ENCODE data around the gene WDR13. TPM values are rescaled to one million over a fixed set of nuclear protein-coding genes. Genes with fewer than 3 reads are reported as not detected.

The WDR13 gene
- total RNA-seq, 1 experiment from 2014 or later, result 138 TPM

DNA sequence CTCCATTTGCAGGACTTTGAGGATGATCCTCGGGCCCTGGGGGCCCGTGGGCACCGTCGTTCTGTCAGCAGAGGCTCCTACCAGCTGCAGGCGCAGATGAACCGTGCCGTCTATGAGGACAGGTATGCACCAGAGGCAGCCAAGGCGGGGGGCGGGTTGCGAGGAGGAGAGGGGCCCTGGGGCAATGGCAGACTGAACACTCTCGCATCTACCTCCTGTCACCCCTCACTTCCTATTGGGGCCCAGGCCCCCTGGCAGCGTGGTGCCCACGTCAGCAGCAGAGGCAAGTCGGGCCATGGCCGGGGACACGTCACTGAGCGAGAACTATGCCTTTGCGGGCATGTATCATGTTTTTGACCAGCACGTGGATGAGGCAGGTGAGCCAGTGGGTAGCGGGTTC lies 2.0 kb downstream of the WDR13 start:
- DNase-seq (ENCODE audit: unreplicated experiment), result no peak
- no peak overlapping the region for H3K4me3 Mint-ChIP-seq (ENCODE audit: unreplicated experiment)
- TF ChIP-seq, protein P1, sequence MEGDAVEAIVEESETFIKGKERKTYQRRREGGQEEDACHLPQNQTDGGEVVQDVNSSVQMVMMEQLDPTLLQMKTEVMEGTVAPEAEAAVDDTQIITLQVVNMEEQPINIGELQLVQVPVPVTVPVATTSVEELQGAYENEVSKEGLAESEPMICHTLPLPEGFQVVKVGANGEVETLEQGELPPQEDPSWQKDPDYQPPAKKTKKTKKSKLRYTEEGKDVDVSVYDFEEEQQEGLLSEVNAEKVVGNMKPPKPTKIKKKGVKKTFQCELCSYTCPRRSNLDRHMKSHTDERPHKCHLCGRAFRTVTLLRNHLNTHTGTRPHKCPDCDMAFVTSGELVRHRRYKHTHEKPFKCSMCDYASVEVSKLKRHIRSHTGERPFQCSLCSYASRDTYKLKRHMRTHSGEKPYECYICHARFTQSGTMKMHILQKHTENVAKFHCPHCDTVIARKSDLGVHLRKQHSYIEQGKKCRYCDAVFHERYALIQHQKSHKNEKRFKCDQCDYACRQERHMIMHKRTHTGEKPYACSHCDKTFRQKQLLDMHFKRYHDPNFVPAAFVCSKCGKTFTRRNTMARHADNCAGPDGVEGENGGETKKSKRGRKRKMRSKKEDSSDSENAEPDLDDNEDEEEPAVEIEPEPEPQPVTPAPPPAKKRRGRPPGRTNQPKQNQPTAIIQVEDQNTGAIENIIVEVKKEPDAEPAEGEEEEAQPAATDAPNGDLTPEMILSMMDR (IDR thresholded peaks at IDR 0.05; ENCODE audit: unreplicated experiment), result no peak
- no TSS peak for BruUV-seq (replicated peaks)
- H3K27ac Mint-ChIP-seq (ENCODE audit: low read depth, unreplicated experiment), result no peak overlapping the region
- H3K27me3 Mint-ChIP-seq (ENCODE audit: insufficient read depth, unreplicated experiment), result no peaks in the 10 kb centered on the region
- no peaks in the 10 kb centered on the region for H3K4me1 Mint-ChIP-seq (ENCODE audit: insufficient read depth, unreplicated experiment)
- ChIA-PET POLR2A (no interaction called here), CTCF (no interaction called here)
- intact Hi-C loops (cut with micrococcal nuclease), result no loop called here
- no peaks in the 10 kb centered on the region for H3K9me3 Mint-ChIP-seq (ENCODE audit: unreplicated experiment)
- H3K36me3 Mint-ChIP-seq (ENCODE audit: insufficient read depth, unreplicated experiment), result peaks cover 40% of the 10 kb centered on the region

DNA sequence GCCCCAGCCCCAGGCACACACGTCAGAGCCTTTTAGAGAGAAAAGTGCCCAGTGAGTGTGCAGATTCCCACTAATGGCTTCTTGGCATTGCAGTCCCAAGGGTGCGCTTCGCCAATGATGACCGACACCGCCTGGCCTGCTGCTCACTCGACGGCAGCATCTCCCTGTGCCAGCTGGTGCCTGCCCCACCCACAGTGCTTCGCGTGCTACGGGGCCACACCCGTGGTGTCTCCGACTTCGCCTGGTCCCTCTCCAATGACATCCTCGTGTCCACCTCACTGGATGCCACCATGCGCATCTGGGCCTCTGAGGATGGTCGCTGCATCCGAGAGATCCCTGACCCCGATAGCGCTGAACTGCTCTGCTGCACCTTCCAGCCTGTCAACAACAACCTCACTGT lies 2.9 kb downstream of the WDR13 start:
- Mint-ChIP-seq H3K4me3 (ENCODE audit: unreplicated experiment) (no peak overlapping the region), H3K27ac (ENCODE audit: low read depth, unreplicated experiment) (no peak overlapping the region), H3K4me1 (ENCODE audit: insufficient read depth, unreplicated experiment) (no peaks in the 10 kb centered on the region), H3K9me3 (ENCODE audit: unreplicated experiment) (no peaks in the 10 kb centered on the region), H3K36me3 (ENCODE audit: insufficient read depth, unreplicated experiment) (peaks cover 47% of the 10 kb centered on the region), H3K27me3 (ENCODE audit: insufficient read depth, unreplicated experiment) (no peaks in the 10 kb centered on the region)
- ChIA-PET CTCF (no interaction called here), POLR2A (no interaction called here)
- intact Hi-C loops (cut with micrococcal nuclease), result no loop called here
- TF ChIP-seq, protein P1 (IDR thresholded peaks at IDR 0.05; ENCODE audit: unreplicated experiment), result no peak
- DNase-seq (ENCODE audit: unreplicated experiment), result no peak
- no TSS peak for BruUV-seq (replicated peaks)

DNA sequence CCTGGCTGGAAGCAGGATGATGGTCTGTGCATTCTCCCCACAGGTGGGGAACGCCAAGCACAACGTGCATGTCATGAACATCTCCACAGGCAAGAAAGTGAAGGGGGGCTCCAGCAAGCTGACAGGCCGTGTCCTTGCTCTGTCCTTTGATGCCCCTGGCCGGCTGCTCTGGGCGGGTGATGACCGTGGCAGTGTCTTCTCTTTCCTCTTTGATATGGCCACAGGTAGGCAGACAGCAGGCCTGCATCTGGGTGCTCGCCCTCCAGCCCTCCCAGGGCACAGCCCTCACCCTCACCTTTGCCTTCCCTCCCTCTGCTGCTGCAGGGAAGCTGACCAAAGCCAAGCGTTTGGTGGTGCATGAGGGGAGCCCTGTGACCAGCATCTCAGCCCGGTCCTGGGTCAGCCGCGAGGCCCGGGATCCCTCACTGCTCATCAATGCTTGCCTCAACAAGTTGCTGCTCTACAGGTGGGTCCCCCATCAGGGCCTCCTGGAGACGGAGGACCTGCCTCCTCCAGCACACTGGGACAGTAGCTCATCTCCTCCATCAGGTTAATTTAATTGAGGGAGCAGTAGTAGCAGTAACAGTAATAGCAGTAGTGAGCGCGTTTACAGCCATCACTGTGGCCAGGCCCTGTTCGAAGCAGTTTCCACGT lies 4.6 kb downstream of the WDR13 start:
- intact Hi-C loops (cut with micrococcal nuclease), result no loop called here
- no peaks in the 10 kb centered on the region for H3K27me3 Mint-ChIP-seq (ENCODE audit: insufficient read depth, unreplicated experiment)
- DNase-seq (ENCODE audit: unreplicated experiment), result no peak
- ChIA-PET CTCF (no interaction called here), POLR2A (interaction anchor here (1.6 kb wide), 1 partner anchor 12 kb away, joined by 3 read pairs; no protein-coding TSS in a partner anchor)
- H3K9me3 Mint-ChIP-seq (ENCODE audit: unreplicated experiment), result no peaks in the 10 kb centered on the region
- BruUV-seq (replicated peaks), result no TSS peak
- H3K27ac Mint-ChIP-seq (ENCODE audit: low read depth, unreplicated experiment), result no peak overlapping the region
- peaks cover 52% of the 10 kb centered on the region for H3K36me3 Mint-ChIP-seq (ENCODE audit: insufficient read depth, unreplicated experiment)
- no peaks in the 10 kb centered on the region for H3K4me1 Mint-ChIP-seq (ENCODE audit: insufficient read depth, unreplicated experiment)
- H3K4me3 Mint-ChIP-seq (ENCODE audit: unreplicated experiment), result no peak overlapping the region
- TF ChIP-seq, protein P1 (IDR thresholded peaks at IDR 0.05; ENCODE audit: unreplicated experiment), result no peak

DNA sequence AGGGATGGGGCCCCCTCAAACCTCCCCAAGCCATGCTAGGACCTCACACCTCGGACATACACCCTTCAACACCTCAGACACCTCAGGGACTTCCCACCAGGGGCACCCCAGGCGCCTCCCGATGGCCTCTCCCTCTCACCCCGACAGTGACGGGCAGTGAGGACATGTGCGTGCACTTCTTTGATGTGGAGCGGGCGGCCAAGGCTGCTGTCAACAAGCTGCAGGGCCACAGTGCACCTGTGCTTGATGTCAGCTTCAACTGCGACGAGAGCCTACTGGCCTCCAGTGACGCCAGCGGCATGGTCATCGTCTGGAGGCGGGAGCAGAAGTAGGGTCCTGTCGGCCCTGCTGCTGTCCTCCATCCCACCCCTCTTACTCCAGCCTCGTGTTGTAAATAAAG lies 7.4 kb downstream of the WDR13 start:
- ChIA-PET POLR2A (no interaction called here), CTCF (no interaction called here)
- no peaks in the 10 kb centered on the region for H3K27me3 Mint-ChIP-seq (ENCODE audit: insufficient read depth, unreplicated experiment)
- TF ChIP-seq, protein P1 (IDR thresholded peaks at IDR 0.05; ENCODE audit: unreplicated experiment), result no peak
- no peak for DNase-seq (ENCODE audit: unreplicated experiment)
- no peaks in the 10 kb centered on the region for H3K9me3 Mint-ChIP-seq (ENCODE audit: unreplicated experiment)
- no TSS peak for BruUV-seq (replicated peaks)
- intact Hi-C loops (cut with micrococcal nuclease), result no loop called here
- peaks cover 36% of the 10 kb centered on the region for H3K36me3 Mint-ChIP-seq (ENCODE audit: insufficient read depth, unreplicated experiment)
- no peak overlapping the region for H3K4me3 Mint-ChIP-seq (ENCODE audit: unreplicated experiment)
- H3K27ac Mint-ChIP-seq (ENCODE audit: low read depth, unreplicated experiment), result no peak overlapping the region
- H3K4me1 Mint-ChIP-seq (ENCODE audit: insufficient read depth, unreplicated experiment), result no peaks in the 10 kb centered on the region
